Gastroesophageal sphincter (tissue), 4 donors: ENCODE data around the gene WWTR1. TPM values are rescaled to one million over a fixed set of nuclear protein-coding genes. Genes with fewer than 3 reads are reported as not detected.

Source experiments
- ATAC-seq: fragments of 150-250 bp; one replicate; pipeline ENCODE4 v1.9.1; 2016; ENCODE audit warnings: mild to moderate bottlenecking, moderate library complexity
- H3K27ac ChIP-seq, 4 donors: fragments of 200-600 bp; sonication (generic) in 3 of 4; 1 replicate in 3 of 4; 2 replicates in 1 of 4; pipeline ENCODE4 v1.5.1; 2016 to 2019
- H3K27me3 ChIP-seq: fragments of 200-600 bp; sonication (generic); one replicate; pipeline ENCODE4 v1.5.1; 2019
- H3K36me3 ChIP-seq, 2 donors: fragments of 200-600 bp; sonication (generic); one replicate each; pipeline ENCODE4 v1.5.1; 2019; ENCODE audit warnings: control low read depth in 1 of 2
- H3K4me1 ChIP-seq, 3 donors: fragments of 200-600 bp; sonication (generic); 1 replicate in 2 of 3; 2 replicates in 1 of 3; pipeline ENCODE4 v1.5.1; 2016 to 2019; ENCODE audit warnings: control low read depth in 2 of 3
- H3K4me3 ChIP-seq, 2 donors: fragments of 200-600 bp; sonication (generic); one replicate each; pipeline ENCODE4 v1.5.1; 2019; ENCODE audit warnings: mild to moderate bottlenecking in 1 of 2, moderate library complexity in 1 of 2
- H3K9me3 ChIP-seq, 3 donors: fragments of 200-600 bp; sonication (generic); one replicate each; pipeline ENCODE4 v1.5.1; 2017 to 2019; ENCODE audit warnings: control low read depth in 2 of 3
- EP300 ChIP-seq: sonication (generic); formaldehyde crosslinking; IDR thresholded peaks from one replicate; pipeline ENCODE4 v1.6.1; 2017; ENCODE audit warnings: antibody characterized with exemption, mild to moderate bottlenecking
- POLR2A ChIP-seq, 2 donors: fragments of 450-650 bp; IDR thresholded peaks; one replicate each; pipeline ENCODE4 v1.6.1; 2017; ENCODE audit warnings: antibody characterized with exemption in 2 of 2, mild to moderate bottlenecking in 2 of 2, moderate library complexity in 1 of 2
- POLR2AphosphoS5 ChIP-seq: sonication (generic); formaldehyde crosslinking; IDR thresholded peaks from one replicate; pipeline ENCODE4 v1.6.1; 2017; ENCODE audit warnings: antibody characterized with exemption
- WGBS, 2 donors: methylation state at CpG; one replicate each; pipeline ENCODE4 v1.1.5; 2018; ENCODE audit warnings: low coverage in 1 of 2; 5-methylcytosine and 5-hydroxymethylcytosine counted together
- total RNA-seq, 4 donors: library from RNA; depleted of rRNA; stranded (reverse); fragments of >200 nt; gene quantifications; one replicate each; pipeline ENCODE4 v1.1.0, GENCODE V29; 2016
- TF ChIP-seq, protein P1 (sequence below), 4 experiments: fragments of 200-600 bp in 2 of 4; fragments of 450-650 bp in 2 of 4; sonication (generic) in 1 of 4; IDR thresholded peaks; one replicate each; pipeline ENCODE4 v1.5.1; 2017 to 2019; ENCODE audit warnings: antibody characterized with exemption in 4 of 4, mild to moderate bottlenecking in 2 of 4, moderate library complexity in 2 of 4

WWTR1 gene
- total RNA-seq, 4 donors from 2014 or later = 239 to 482 (median 321) TPM

DNA sequence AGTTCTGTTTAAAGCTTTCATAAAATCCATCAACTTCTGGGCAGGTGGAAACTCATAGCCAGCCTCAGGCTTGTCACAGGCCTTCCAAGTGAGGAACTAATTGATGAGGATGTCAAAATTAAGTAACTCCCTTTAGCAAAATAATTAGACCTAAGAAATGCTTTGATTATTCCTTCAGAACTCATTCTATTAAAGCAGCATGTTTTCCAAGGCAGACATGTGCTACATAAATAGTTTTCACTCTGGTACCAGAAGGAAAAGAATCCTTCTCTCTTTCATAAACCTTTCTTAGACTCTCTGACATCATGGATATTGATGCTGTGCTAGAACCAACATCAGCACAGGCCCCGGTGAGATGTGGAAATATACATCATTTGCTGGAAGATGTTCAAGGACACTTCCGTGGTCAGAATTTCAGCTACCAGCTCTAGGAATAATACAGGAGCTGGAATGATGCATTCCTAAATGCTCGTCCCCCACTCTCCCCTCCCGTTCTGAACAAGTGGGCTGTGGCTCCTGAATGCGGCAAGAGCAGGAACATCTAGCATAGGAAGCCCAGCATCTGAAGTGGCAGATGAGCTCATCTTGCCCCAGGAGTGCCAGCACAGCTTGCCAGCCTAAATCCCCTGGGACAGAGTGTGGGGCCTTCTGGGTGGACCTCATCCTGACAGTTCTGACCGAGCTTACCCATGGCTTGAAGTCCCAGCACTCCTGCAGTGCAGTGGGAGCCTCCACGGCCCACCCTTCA lies 82.4 kb downstream of the WWTR1 start:
- 0 to 7% methylated on average over 4 to 5 of the region's 7 CpGs for WGBS, 2 donors
- peaks cover 15 to 99% (median 47%) of the 10 kb centered on the region in 3 donors for H3K4me1 ChIP-seq
- H3K27me3 ChIP-seq = no peaks in the 10 kb centered on the region
- H3K27ac ChIP-seq = peak overlapping the region; percentile 19 to 89 (median 84)
- peak; percentile 50 for ATAC-seq
- peaks cover 0 to 22% of the 10 kb centered on the region in 2 donors for H3K36me3 ChIP-seq
- TF ChIP-seq, protein P1, sequence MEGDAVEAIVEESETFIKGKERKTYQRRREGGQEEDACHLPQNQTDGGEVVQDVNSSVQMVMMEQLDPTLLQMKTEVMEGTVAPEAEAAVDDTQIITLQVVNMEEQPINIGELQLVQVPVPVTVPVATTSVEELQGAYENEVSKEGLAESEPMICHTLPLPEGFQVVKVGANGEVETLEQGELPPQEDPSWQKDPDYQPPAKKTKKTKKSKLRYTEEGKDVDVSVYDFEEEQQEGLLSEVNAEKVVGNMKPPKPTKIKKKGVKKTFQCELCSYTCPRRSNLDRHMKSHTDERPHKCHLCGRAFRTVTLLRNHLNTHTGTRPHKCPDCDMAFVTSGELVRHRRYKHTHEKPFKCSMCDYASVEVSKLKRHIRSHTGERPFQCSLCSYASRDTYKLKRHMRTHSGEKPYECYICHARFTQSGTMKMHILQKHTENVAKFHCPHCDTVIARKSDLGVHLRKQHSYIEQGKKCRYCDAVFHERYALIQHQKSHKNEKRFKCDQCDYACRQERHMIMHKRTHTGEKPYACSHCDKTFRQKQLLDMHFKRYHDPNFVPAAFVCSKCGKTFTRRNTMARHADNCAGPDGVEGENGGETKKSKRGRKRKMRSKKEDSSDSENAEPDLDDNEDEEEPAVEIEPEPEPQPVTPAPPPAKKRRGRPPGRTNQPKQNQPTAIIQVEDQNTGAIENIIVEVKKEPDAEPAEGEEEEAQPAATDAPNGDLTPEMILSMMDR (IDR thresholded peaks at IDR 0.05) = no peak
- no peak for TF ChIP-seq POLR2AphosphoS5
- TF ChIP-seq POLR2A (IDR thresholded peaks at IDR 0.05) = no peak
- H3K9me3 ChIP-seq = no peaks in the 10 kb centered on the region
- H3K4me3 ChIP-seq = no peak overlapping the region

DNA sequence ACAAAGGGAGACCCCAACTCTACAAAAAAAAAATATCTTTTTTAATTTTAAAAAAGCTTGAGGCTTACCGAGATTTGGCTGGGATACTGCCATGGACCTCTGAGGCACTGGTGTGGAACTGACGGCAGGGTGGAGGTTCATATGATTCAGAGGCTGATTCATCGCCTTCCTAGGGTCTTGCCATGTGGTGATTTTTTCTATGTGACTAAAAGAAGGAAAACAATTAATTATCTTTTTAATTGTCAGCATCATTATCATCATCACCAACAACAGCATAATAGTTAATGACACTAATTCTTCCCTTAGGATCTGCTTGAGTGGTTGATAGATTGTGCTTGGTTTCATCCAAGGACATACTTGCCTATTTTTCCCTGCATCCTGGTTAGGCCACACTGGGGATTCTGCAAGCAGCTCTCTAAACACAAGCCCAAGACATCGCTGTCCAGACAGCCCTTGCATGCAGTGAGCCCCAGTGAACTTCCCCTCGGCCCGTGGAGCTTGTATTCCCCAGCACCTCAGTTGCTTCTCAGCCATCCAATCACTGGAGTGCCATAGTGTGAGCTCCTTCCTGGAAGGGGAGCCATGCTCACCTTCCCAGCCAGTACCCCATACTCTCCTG lies 84.9 kb downstream of the WWTR1 start:
- 28 to 41% methylated on average over 3 to 5 of the region's 6 CpGs for WGBS, 2 donors
- H3K4me1 ChIP-seq = peaks cover 15 to 96% (median 44%) of the 10 kb centered on the region in 3 donors

DNA sequence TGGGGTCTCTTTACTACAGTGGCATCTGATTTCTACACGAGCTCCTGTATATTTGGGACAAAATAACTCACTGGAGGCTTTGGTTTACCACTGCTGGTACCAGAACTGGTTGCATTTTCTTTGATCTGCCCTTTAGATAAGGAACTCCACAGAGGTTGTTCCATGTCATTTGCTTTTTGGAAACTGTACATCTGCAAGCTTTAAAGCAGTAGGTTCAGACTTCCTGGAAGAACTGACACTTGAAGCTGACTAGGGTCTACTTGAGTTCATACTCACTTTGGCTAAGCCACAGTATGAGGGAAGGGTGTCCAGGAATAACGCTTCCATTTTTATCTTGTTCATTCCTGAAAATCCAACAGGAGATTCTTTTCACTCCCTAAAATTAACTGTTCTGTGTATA lies 86.4 kb downstream of the WWTR1 start:
- TF ChIP-seq EP300 (no peak), POLR2A (IDR thresholded peaks at IDR 0.05) (no peak), POLR2AphosphoS5 (no peak)
- TF ChIP-seq, protein P1 (IDR thresholded peaks at IDR 0.05) = no peak
- H3K27ac ChIP-seq = peak overlapping the region in 2 of 4 donors; percentile 32 to 85

More for the DNA sequence above, 84.9 kb downstream of the WWTR1 start:
- TF ChIP-seq POLR2AphosphoS5 = peak; percentile 16
- TF ChIP-seq POLR2A (IDR thresholded peaks at IDR 0.05) = no peak
- TF ChIP-seq, protein P1 (IDR thresholded peaks at IDR 0.05) = no peak
- Histone ChIP-seq H3K27me3 (no peaks in the 10 kb centered on the region), H3K4me3 (no peak overlapping the region), H3K27ac (peak overlapping the region in 3 of 4 donors; percentile 58 to 85 (median 84)), H3K9me3 (no peaks in the 10 kb centered on the region), H3K36me3 (peaks cover 0 to 30% of the 10 kb centered on the region in 2 donors)
- ATAC-seq = peak; percentile 37

DNA sequence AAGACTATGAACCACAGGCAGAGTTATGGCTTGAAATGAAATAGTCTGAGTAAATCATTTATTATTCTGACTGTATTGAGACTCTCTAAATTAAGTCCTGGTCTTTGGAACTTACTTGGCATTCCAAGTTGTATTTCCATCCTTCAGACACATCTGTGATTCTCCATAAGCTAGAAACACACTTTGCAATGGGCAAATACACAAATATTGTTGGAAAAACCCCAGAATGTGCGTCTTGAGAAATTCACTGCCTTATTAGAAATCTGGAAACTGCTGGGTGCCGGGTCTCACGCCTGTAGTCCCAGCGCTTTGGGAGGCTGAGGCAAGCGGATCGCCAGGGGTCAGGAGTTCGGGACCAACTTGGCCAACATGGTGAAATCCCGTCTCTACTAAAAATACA lies 87.8 kb downstream of the WWTR1 start:
- Histone ChIP-seq H3K36me3 (peaks cover 0 to 30% of the 10 kb centered on the region in 2 donors), H3K27me3 (no peaks in the 10 kb centered on the region), H3K9me3 (no peaks in the 10 kb centered on the region), H3K4me1 (peaks cover 19 to 95% (median 38%) of the 10 kb centered on the region in 3 donors), H3K27ac (no peak overlapping the region), H3K4me3 (no peak overlapping the region)
- ATAC-seq = no peak
- 72 to 87% methylated on average over 2 to 8 of the region's 8 CpGs for WGBS, 2 donors
- TF ChIP-seq POLR2A (IDR thresholded peaks at IDR 0.05) (no peak), EP300 (no peak)
- TF ChIP-seq, protein P1 (IDR thresholded peaks at IDR 0.05) = no peak

More for the DNA sequence above, 86.4 kb downstream of the WWTR1 start:
- Histone ChIP-seq H3K9me3 (no peaks in the 10 kb centered on the region), H3K4me1 (peaks cover 18 to 96% (median 48%) of the 10 kb centered on the region in 3 donors), H3K27me3 (no peaks in the 10 kb centered on the region), H3K36me3 (peaks cover 0 to 30% of the 10 kb centered on the region in 2 donors), H3K4me3 (no peak overlapping the region)
- no peak for ATAC-seq
- WGBS, 2 donors = 53 to 58% methylated on average over 2 of the region's 2 CpGs
